Stomach (tissue), 4 donors: ENCODE data around the gene TP53AIP1.

Experiments used
- CTCF ChIP-seq, 7 experiments: fragments of 450-650 bp in 4 of 7; fragments of 200-600 bp in 3 of 7; sonication (generic) in 3 of 7; IDR thresholded peaks; one replicate each; pipeline ENCODE4 v1.5.1; 2016 to 2019; ENCODE audit warnings: antibody characterized with exemption in 7 of 7, control low read depth in 2 of 7, mild to moderate bottlenecking in 1 of 7
- EP300 ChIP-seq: sonication (generic); formaldehyde crosslinking; IDR thresholded peaks from one replicate; pipeline ENCODE4 v1.6.1; 2017; ENCODE audit warnings: antibody characterized with exemption
- POLR2A ChIP-seq, 4 donors: fragments of 450-650 bp; IDR thresholded peaks; one replicate each; pipeline ENCODE4 v1.6.1; 2016; ENCODE audit warnings: antibody characterized with exemption in 4 of 4, control low read depth in 2 of 4, mild to moderate bottlenecking in 1 of 4, moderate library complexity in 1 of 4
- POLR2AphosphoS5 ChIP-seq, 3 donors: sonication (generic); formaldehyde crosslinking; IDR thresholded peaks; one replicate each; pipeline ENCODE4 v1.6.1; 2016; ENCODE audit warnings: antibody characterized with exemption in 3 of 3

- TF ChIP-seq EP300 (no peak), CTCF (IDR thresholded peaks at IDR 0.05) (peak in 1 of 7 experiments; percentile 4), POLR2A (IDR thresholded peaks at IDR 0.05) (no peak), POLR2AphosphoS5 (IDR thresholded peaks at IDR 0.05) (no peak)
Observed at GRCh38 chr11:128906185-128907050, 36.3 kb downstream of the TP53AIP1 start.
